Cerebellar cortex (tissue), 1 donor: ENCODE results near the gene ZNF12.

Experiments used
- DNase-seq: peaks from one replicate; pipeline ENCODE4 v3.0.0-alpha.2; 2015; ENCODE audit warnings: low spot score

ZNF12 gene

GRCh38 chr7:6647541-6647940, 59.2 kb downstream of the ZNF12 start:
- DNase-seq = no peak

- DNase-seq = no peak
These were observed 59.7 kb downstream of the ZNF12 start for GRCh38 chr7:6647080-6647479.

GRCh38 chr7:6646465-6646864, 60.3 kb downstream of the ZNF12 start:
- no peak for DNase-seq

GRCh38 chr7:6644728-6645127, 62.0 kb downstream of the ZNF12 start:
- no peak for DNase-seq

- DNase-seq = peak; percentile 38
These were observed 62.7 kb downstream of the ZNF12 start for GRCh38 chr7:6643915-6644625.

- DNase-seq = no peak
These were observed 63.7 kb downstream of the ZNF12 start for GRCh38 chr7:6642861-6643640.

GRCh38 chr7:6642239-6642839, 64.4 kb downstream of the ZNF12 start:
- DNase-seq = no peak

GRCh38 chr7:6641305-6642035, 65.3 kb downstream of the ZNF12 start:
- DNase-seq = no peak

GRCh38 chr7:6640246-6640721, 66.5 kb downstream of the ZNF12 start:
- DNase-seq = no peak

- DNase-seq = no peak
These were observed 67.1 kb downstream of the ZNF12 start for GRCh38 chr7:6639627-6640026.

GRCh38 chr7:6639032-6639431, 67.7 kb downstream of the ZNF12 start:
- no peak for DNase-seq
